GM21526 (cell line): ENCODE results near the gene MTCP1.

Experiments
- ATAC-seq: cut with Tn5 transposase; IDR thresholded peaks from one replicate; pipeline ENCODE4 v1.9.1; 2021; ENCODE audit warnings: moderate library complexity; ENCODE audit not compliant: unreplicated experiment, low FRiP score

The MTCP1 gene

GRCh38 chrX:155070975-155071693 lies at the start of gene MTCP1, which contains the start of the genes BRCC3 and CMC4:
TSS of gene MTCP1 (minus strand) at chrX:155071136. CDS start at chrX:155066010, 5,126 bp downstream.
TSS of gene BRCC3 (plus strand) at chrX:155071508. CDS start at chrX:155071528, 20 bp downstream.
TSS of gene CMC4 (minus strand) at chrX:155071136. CDS start at chrX:155064023, 7,113 bp downstream.
- ATAC-seq = peak; percentile 84

- no peak for ATAC-seq
Measured at GRCh38 chrX:155115174-155115819, 44.4 kb upstream of the MTCP1 start.

DNA sequence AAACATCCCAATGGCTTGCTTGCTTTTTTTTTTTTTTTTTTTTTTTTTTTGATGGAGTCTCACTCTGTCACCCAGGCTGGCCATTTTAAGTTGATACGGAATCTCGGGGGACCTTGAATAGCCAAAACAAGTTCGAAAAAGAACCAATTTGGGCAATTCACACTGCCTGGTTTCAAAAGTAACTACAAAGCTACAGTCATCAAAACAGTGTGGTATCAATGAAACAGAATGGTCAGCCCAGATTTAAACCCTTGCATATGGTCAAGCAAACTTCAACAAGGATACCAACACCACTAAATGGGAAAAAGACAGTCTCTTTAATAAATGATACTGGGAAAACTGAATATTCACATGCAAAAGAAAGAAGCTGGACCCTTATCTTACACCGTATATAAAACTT lies 42.2 kb upstream of the MTCP1 start:
- no peak for ATAC-seq

- no peak for ATAC-seq
Measured at GRCh38 chrX:155112171-155112570, 41.2 kb upstream of the MTCP1 start.

GRCh38 chrX:155108427-155108826 lies 37.5 kb upstream of the MTCP1 start:
- no peak for ATAC-seq

GRCh38 chrX:155105919-155106318 lies 35.0 kb upstream of the MTCP1 start:
- no peak for ATAC-seq

GRCh38 chrX:155094468-155095061 lies 23.6 kb upstream of the MTCP1 start:
- ATAC-seq = no peak

- no peak for ATAC-seq
Measured at GRCh38 chrX:155086961-155087735, 16.2 kb upstream of the MTCP1 start.

DNA sequence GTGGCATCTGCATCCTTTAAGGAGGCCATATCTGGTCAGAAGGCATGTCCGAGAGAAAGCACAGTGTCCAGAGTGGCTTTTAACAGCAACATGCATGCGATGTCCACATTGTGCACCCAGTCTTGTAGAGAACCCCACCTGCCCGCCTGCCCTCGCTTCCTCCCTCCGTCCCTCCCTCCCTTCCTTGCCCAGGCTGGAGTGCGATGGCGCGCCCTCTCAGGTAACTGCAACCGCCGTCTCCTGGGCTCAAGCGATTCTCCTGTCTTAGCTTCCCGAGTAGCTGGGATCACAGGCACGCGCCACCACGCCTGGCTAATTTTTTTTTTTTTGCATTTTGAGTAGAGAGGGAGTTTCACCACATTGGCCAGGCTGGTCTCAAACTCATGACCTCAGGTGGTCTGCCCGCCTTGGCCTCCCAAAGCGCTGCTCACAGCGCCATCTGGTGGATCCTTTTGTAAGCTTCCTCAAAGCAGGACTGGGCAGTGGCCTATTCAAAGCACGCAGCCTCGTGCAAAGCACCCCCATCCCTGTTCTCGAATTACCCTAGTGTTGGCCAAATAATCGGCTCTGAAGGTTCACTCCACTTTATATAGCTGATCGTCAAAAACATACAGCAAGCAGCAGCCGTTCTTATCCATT lies 15.4 kb upstream of the MTCP1 start:
- ATAC-seq = no peak

DNA sequence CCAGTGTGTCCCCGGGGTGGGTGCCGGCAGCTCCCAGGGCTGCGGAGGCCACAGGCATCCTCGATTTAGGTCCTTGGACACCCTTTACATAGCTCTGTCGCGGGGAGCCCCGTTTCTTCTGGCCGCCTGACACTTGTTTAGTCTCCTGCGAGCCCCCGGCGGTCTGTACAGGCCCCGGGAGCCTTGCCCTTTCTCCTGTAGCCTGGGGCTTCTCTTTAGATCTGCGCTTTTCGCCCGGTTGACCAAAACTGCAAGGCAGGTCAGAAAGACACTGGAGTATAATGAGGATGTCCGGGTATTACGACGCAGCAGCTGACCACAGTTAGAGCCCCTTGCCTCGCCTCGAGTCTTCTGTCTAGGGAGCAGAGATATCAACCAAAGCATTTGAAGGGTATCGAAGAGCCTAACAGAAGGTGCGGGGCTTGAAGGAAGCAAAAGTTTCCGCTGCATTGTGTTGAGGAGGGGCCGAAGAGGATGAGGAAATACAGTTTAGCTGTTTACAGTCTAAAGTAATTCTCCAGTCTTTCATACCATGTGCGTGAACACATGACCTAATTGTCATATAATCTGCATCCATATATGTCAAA lies 851 bp upstream of the MTCP1 start:
- no peak for ATAC-seq

GRCh38 chrX:155070663-155070974 lies 317 bp downstream of the MTCP1 start:
- peak; percentile 19 for ATAC-seq

- ATAC-seq = no peak
Measured at GRCh38 chrX:155070038-155070437, 898 bp downstream of the MTCP1 start.

DNA sequence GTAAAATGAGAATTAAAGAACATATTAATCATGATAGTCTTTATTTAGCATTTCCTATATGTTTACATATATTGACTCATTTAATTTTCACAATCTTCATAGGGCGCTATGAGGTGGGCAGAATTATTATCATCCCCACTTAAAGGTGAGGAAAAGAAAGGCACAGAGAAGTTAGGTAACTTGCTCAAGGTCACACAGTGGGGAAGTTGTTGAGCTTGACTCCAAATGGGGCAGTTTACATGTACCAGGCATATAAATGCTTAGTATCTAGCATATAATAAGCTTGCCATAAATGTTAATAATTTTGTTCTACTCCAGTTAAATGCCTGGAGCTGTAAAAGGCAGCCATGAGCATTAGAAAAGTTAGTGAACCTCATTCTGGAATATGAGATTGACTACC lies 1.5 kb downstream of the MTCP1 start:
- no peak for ATAC-seq

GRCh38 chrX:155068165-155068564 lies 2.8 kb downstream of the MTCP1 start:
- ATAC-seq = no peak

DNA sequence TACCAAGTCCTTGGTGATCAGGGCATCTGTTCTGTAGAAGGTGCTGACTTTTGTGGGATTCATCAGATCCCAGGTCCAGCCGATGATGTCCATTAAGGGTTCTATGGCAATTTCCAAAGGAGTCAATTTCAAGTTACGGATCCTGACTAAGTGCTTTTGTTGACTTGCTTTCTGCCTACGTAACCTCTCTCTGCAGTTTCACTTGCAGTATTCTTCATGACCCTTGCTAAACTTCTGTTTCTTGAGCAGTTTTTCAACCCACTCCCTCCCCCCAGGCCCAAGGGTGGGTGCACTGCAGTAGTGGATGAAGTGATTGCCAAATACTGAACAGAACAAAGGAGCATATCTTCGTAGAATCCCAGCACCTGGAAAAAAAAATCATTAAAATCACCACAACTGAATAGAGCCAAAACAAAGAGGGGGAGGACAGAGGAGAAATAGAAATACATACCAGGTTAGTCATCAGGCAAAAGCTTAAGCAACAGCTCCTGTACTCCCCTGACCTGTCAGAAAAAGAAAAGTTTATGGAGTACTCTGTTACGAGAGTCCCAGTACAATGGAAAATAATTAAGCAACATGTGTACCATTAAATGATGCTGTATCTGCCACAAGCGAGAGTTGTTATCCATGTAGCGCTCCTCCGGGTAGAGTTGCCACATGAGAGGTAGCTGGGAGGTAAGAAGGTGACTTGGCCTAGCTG lies 5.8 kb downstream of the MTCP1 start:
- no peak for ATAC-seq

DNA sequence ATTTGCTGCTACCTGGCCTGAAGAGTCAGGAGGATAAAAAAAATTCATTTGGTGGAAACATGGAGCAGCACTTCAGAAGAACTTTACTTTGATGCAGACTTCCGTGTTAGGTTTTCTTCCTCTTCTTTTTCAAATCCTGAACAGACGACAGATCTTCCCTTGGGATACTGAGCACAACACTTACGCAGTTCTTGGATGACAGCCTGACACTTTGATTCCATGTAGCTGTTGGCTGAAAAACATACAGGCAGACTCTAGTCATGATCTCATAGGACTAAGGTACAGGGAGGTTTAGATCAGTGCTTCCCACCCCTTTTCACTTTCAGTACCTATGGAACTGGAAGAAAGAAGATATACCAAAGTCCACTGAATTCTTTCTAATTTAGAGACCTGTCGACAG lies 9.2 kb downstream of the MTCP1 start:
- ATAC-seq = no peak

DNA sequence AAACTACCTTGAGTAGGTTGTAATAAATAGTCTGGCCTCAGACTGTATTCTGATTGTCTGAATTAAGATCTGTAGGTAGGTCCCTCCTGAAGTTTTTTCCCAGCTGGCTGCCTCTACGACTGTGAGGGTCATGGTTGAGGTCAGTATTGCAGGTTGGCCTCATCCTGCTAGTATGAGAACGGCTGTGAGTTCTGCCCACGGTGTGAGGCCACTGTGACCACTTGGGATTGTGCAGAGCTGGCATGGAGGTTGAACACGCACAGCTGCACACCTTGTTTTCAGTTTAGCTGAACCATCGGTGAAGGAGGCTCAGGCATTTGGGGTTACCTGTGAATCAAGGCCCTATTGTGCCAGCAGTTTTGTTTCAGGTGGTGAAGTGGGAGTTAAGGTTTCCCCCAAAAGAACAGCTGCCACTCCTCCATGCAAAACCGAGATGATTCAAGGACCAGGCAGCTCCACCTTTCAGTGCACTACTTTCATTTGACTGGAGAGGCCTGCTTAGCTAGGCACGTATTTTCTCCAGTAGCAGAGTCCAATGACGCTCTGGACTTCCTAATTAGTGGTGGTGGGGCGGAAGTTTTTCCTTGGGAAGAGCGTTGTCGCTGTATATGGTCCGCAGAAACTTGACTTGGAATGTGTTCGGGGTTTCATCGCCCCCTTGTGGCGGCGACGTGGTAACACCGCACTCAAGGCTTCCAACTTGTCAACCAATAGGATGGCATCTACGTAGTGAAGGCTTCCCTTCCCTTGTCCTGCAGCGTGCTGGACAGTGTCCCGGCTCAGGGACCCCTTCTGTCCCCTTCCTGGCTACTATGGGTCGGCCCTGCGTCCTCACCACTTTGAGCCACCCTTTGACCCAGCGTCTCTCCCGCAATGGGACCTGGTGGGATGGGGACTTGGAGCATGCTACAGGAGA lies 13.8 kb downstream of the MTCP1 start:
- peak; percentile 79 for ATAC-seq

DNA sequence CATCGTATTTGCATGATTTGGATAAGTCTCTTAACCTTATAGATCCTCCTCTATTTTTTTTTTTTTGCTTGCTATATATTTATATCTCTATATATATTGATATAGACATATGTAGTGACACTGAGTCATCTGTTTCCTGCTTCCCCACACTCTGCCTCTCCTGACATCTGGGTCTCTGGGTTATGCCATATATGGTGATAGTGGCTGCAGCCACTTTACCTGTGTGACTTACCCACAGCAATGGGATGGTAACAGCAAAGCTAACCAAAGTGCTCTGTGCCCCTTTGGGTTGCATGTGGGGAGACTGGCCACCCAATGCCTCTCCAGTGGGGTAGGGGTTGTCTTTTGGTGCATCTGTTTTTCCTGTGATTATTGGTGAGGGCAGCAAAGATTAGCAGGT lies 14.5 kb downstream of the MTCP1 start:
- ATAC-seq = no peak

- ATAC-seq = no peak
Measured at GRCh38 chrX:155055494-155055893, 15.4 kb downstream of the MTCP1 start.
